Lower lobe of right lung (tissue), 2 donors: Measurements from ENCODE around the gene ADRA2C. TPM values are rescaled to one million over a fixed set of nuclear protein-coding genes. Genes with fewer than 3 reads are reported as not detected.

ENCODE experiments used
- ATAC-seq, 2 donors: fragments of 200-7000 bp; cut with Tn5 transposase; one replicate each; pipeline ENCODE4 v1.9.1; 2020 to 2022; ENCODE audit warnings: mild to moderate bottlenecking in 2 of 2, moderate library complexity in 2 of 2
- DNase-seq: peaks from one replicate; pipeline ENCODE4 v3.0.0-alpha.2; 2020
- H3K27ac ChIP-seq: fragments of 200-600 bp; one replicate; pipeline ENCODE4 v1.8.0; 2022
- H3K27me3 ChIP-seq: fragments of 200-600 bp; one replicate; pipeline ENCODE4 v1.8.0; 2022; ENCODE audit warnings: low read depth
- H3K36me3 ChIP-seq: fragments of 200-600 bp; one replicate; pipeline ENCODE4 v1.8.0; 2022; ENCODE audit warnings: mild to moderate bottlenecking
- H3K4me1 ChIP-seq: fragments of 200-600 bp; one replicate; pipeline ENCODE4 v1.8.0; 2022
- H3K4me3 ChIP-seq: fragments of 200-600 bp; one replicate; pipeline ENCODE4 v1.8.0; 2022; ENCODE audit warnings: mild to moderate bottlenecking
- H3K9me3 ChIP-seq: fragments of 200-600 bp; one replicate; pipeline ENCODE4 v1.8.0; 2022
- CTCF ChIP-seq: fragments of 200-600 bp; IDR thresholded peaks from one replicate; pipeline ENCODE4 v1.8.0; 2022; ENCODE audit warnings: antibody characterized with exemption, mild to moderate bottlenecking
- intact Hi-C: fragments of 100-400 bp; cut with DNase I; formaldehyde crosslinking; loops from one replicate; pipeline ENCODE4 v1.11.0; 2022
- total RNA-seq: library from RNA; stranded (reverse); fragmentation: NEBNext Ultra II Directional; extraction: Animal tissue kit (Norgen Biotek cat#: 25700); gene quantifications from one replicate; pipeline ENCODE4 v1.2.1, GENCODE V29; 2021
- donor health status: DM: no; HTN: yes; CAD: no; lungs with severe emphysema.

ADRA2C gene
- total RNA-seq, 1 donor from 2014 or later = 2.5 TPM

- H3K27ac ChIP-seq = no peak overlapping the region
These were observed 5.8 kb downstream of the ADRA2C start for GRCh38 chr4:3771939-3772495.

GRCh38 chr4:3772632-3773031 lies 6.4 kb downstream of the ADRA2C start:
- H3K9me3 ChIP-seq = no peaks in the 10 kb centered on the region
- no peak for ATAC-seq
- H3K27ac ChIP-seq = no peak overlapping the region
- DNase-seq = no peak
- TF ChIP-seq CTCF = no peak
- H3K36me3 ChIP-seq = no peaks in the 10 kb centered on the region
- no peaks in the 10 kb centered on the region for H3K4me1 ChIP-seq
- peaks cover 57% of the 10 kb centered on the region for H3K27me3 ChIP-seq
- intact Hi-C loops = no loop called here
- no peak overlapping the region for H3K4me3 ChIP-seq

More at GRCh38 chr4:3771939-3772495, 5.8 kb downstream of the ADRA2C start:
- no peak for ATAC-seq
- no peak for DNase-seq
- Histone ChIP-seq H3K9me3 (no peaks in the 10 kb centered on the region), H3K4me1 (no peaks in the 10 kb centered on the region), H3K36me3 (no peaks in the 10 kb centered on the region), H3K27me3 (peaks cover 58% of the 10 kb centered on the region), H3K4me3 (no peak overlapping the region)
- intact Hi-C loops = no loop called here
- TF ChIP-seq CTCF = no peak

GRCh38 chr4:3773552-3774001 lies 7.4 kb downstream of the ADRA2C start:
- intact Hi-C loops = no loop called here
- no peak for TF ChIP-seq CTCF
- DNase-seq = no peak

GRCh38 chr4:3774253-3774883 lies 8.2 kb downstream of the ADRA2C start:
- TF ChIP-seq CTCF = no peak
- ATAC-seq (no peak), DNase-seq (no peak)
- Histone ChIP-seq H3K9me3 (no peaks in the 10 kb centered on the region), H3K36me3 (no peaks in the 10 kb centered on the region), H3K27ac (no peak overlapping the region), H3K27me3 (peaks cover 42% of the 10 kb centered on the region), H3K4me3 (no peak overlapping the region), H3K4me1 (no peaks in the 10 kb centered on the region)
- intact Hi-C loops = no loop called here

More at GRCh38 chr4:3773552-3774001, 7.4 kb downstream of the ADRA2C start:
- no peak overlapping the region for H3K27ac ChIP-seq
- H3K4me1 ChIP-seq = no peaks in the 10 kb centered on the region
- no peak for ATAC-seq
- no peaks in the 10 kb centered on the region for H3K9me3 ChIP-seq
- H3K36me3 ChIP-seq = no peaks in the 10 kb centered on the region
- H3K27me3 ChIP-seq = peaks cover 48% of the 10 kb centered on the region
- H3K4me3 ChIP-seq = no peak overlapping the region

- TF ChIP-seq CTCF = no peak
- ATAC-seq = no peak
- peaks cover 36% of the 10 kb centered on the region for H3K27me3 ChIP-seq
- no peak for DNase-seq
- no peak overlapping the region for H3K27ac ChIP-seq
- no peaks in the 10 kb centered on the region for H3K36me3 ChIP-seq
- H3K4me3 ChIP-seq = no peak overlapping the region
- no peaks in the 10 kb centered on the region for H3K4me1 ChIP-seq
- intact Hi-C loops = no loop called here
- H3K9me3 ChIP-seq = no peaks in the 10 kb centered on the region
These were observed 8.8 kb downstream of the ADRA2C start for GRCh38 chr4:3775005-3775404.
